IPS-15b (cell line): Measurements from ENCODE around the gene GRIA4.

Experiments
- H3K27me3 ChIP-seq: one replicate; pipeline ENCODE4 v1.6.1; 2013; ENCODE audit warnings: low read length; ENCODE audit not compliant: control insufficient read depth, insufficient read depth
- H3K36me3 ChIP-seq: one replicate; pipeline ENCODE4 v1.6.1; 2013; ENCODE audit warnings: low read length; ENCODE audit not compliant: control insufficient read depth, insufficient read depth
- H3K4me1 ChIP-seq: one replicate; pipeline ENCODE4 v1.6.1; 2013; ENCODE audit warnings: mild to moderate bottlenecking, low read length; ENCODE audit not compliant: control insufficient read depth, insufficient read depth
- H3K4me3 ChIP-seq: one replicate; pipeline ENCODE4 v1.5.1; 2013; ENCODE audit warnings: low read depth, low read length
- H3K9ac ChIP-seq: one replicate; pipeline ENCODE4 v1.6.1; 2013; ENCODE audit warnings: low read depth, mild to moderate bottlenecking, low read length
- H3K9me3 ChIP-seq: one replicate; pipeline ENCODE4 v1.6.1; 2013; ENCODE audit warnings: mild to moderate bottlenecking, low read length; ENCODE audit not compliant: control insufficient read depth, insufficient read depth

GRIA4 gene

GRCh38 chr11:105942921-105943320 is 333.0 kb downstream of the GRIA4 start:
- H3K36me3 ChIP-seq, result no peaks in the 10 kb centered on the region
- H3K9me3 ChIP-seq, result no peaks in the 10 kb centered on the region
- H3K27me3 ChIP-seq, result no peaks in the 10 kb centered on the region
- no peak overlapping the region for H3K9ac ChIP-seq
- no peak overlapping the region for H3K4me3 ChIP-seq
- peaks cover under 1% of the 10 kb centered on the region for H3K4me1 ChIP-seq

DNA sequence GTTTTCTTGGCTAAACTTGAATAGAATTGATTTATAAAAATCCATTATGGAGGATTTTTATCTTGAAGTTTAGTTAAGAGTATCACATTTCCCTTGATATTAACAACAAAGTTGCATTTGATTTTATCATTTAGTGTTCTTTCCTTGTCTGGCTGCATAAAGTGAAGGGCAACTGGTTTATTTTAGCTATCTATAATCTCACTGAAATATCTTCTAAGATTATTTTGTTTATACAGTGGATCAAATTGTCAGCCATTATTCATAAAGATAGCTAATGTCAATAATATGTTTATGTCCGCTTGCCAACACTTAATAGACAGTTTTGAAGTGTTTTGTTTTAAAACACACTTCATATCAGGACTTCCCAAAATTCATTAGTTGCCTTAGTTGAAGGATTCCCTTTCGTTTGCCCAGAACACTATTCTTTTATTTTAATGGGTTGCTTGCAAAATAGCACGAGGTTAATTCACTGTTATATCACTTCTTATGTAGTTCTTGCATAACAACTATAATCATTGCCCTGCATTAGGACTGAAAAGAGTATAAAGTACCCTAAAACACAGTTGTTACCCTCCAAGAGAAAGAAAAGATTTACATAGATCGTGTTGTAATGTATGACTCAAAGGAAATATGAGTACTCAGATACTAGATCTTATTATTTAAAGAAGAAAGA is 339.2 kb downstream of the GRIA4 start:
- Histone ChIP-seq H3K9me3 (no peaks in the 10 kb centered on the region), H3K36me3 (no peaks in the 10 kb centered on the region), H3K4me1 (no peaks in the 10 kb centered on the region), H3K4me3 (no peak overlapping the region), H3K27me3 (no peaks in the 10 kb centered on the region), H3K9ac (no peak overlapping the region)

- Histone ChIP-seq H3K36me3 (no peaks in the 10 kb centered on the region), H3K4me1 (no peaks in the 10 kb centered on the region), H3K4me3 (no peak overlapping the region)
These were observed 344.0 kb downstream of the GRIA4 start for GRCh38 chr11:105953886-105954285.

DNA sequence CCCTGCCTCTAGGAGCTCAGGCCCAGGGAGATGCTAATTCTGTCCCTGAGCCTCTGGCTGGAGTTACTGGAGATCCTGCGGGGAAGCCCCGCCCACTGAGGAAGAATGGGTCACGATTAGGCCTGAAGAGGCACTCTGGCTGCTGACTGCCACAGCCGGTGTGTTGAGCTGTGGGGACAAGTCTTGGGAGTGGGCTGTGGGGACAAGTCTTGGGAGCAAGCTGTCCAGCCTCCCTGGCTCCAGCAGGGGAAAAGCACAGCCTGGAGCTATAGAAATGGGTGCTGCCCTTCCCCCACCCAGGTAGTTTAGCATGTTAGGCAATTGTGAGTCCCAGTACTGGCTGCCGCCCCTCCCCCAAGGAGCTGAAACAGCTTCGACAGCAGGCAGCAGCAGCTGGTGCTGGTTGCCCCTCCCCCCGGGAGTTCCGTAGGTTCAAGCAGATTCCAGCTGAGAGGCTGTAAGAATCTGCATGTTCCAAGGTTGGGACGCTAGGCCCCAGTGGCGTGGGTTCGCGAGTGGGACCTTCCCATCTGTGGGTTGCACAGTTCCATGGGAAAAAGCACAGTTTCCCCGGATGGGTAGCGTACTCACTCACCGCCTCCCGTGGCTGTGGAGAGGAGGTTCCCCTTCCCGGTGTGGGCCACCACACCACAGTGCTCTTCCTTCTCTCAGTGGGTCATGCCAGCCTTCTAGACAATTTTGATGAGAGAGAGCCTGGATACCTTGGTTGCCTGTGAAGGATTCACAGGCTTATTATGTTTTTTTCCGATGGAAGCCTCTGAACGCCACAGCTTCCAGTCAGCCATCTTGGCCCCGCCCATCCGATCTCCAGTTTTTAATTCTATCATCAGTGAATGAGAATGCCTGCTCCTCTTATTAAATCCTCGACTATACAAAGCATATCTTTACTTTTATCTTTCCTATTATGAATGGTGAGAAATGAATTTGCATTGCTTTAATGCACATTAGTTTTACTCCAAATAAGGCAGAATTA is 350.7 kb downstream of the GRIA4 start:
- peak overlapping the region; percentile 36 for H3K4me3 ChIP-seq
- H3K36me3 ChIP-seq, result no peaks in the 10 kb centered on the region

More at GRCh38 chr11:105953886-105954285, 344.0 kb downstream of the GRIA4 start:
- Histone ChIP-seq H3K27me3 (no peaks in the 10 kb centered on the region), H3K9me3 (no peaks in the 10 kb centered on the region), H3K9ac (no peak overlapping the region)

GRCh38 chr11:105968021-105968697 is 358.3 kb downstream of the GRIA4 start:
- Histone ChIP-seq H3K4me1 (peaks cover 7% of the 10 kb centered on the region), H3K9ac (no peak overlapping the region), H3K36me3 (no peaks in the 10 kb centered on the region), H3K9me3 (no peaks in the 10 kb centered on the region), H3K4me3 (no peak overlapping the region), H3K27me3 (no peaks in the 10 kb centered on the region)

More for the DNA sequence above, 350.7 kb downstream of the GRIA4 start:
- H3K9ac ChIP-seq, result no peak overlapping the region
- peaks cover 10% of the 10 kb centered on the region for H3K4me1 ChIP-seq
- H3K27me3 ChIP-seq, result no peaks in the 10 kb centered on the region
- no peaks in the 10 kb centered on the region for H3K9me3 ChIP-seq

- H3K27me3 ChIP-seq, result no peaks in the 10 kb centered on the region
- no peak overlapping the region for H3K9ac ChIP-seq
- no peaks in the 10 kb centered on the region for H3K9me3 ChIP-seq
These were observed 359.9 kb downstream of the GRIA4 start for GRCh38 chr11:105969756-105970155.

GRCh38 chr11:105975128-105975527 is 365.3 kb downstream of the GRIA4 start:
- Histone ChIP-seq H3K36me3 (no peaks in the 10 kb centered on the region), H3K27me3 (no peaks in the 10 kb centered on the region), H3K4me3 (no peak overlapping the region), H3K4me1 (no peaks in the 10 kb centered on the region), H3K9me3 (no peaks in the 10 kb centered on the region), H3K9ac (no peak overlapping the region)

More at GRCh38 chr11:105969756-105970155, 359.9 kb downstream of the GRIA4 start:
- H3K36me3 ChIP-seq, result no peaks in the 10 kb centered on the region
- peaks cover 7% of the 10 kb centered on the region for H3K4me1 ChIP-seq
- no peak overlapping the region for H3K4me3 ChIP-seq

- Histone ChIP-seq H3K36me3 (no peaks in the 10 kb centered on the region), H3K4me1 (no peaks in the 10 kb centered on the region), H3K27me3 (no peaks in the 10 kb centered on the region), H3K9me3 (no peaks in the 10 kb centered on the region), H3K4me3 (no peak overlapping the region), H3K9ac (no peak overlapping the region)
These were observed 370.3 kb downstream of the GRIA4 start for GRCh38 chr11:105979997-105980703.

- no peaks in the 10 kb centered on the region for H3K9me3 ChIP-seq
These were observed 376.7 kb downstream of the GRIA4 start for GRCh38 chr11:105986554-105986953.

GRCh38 chr11:105988197-105988596 is 378.3 kb downstream of the GRIA4 start:
- no peak overlapping the region for H3K9ac ChIP-seq

More at GRCh38 chr11:105986554-105986953, 376.7 kb downstream of the GRIA4 start:
- H3K9ac ChIP-seq, result no peak overlapping the region
- H3K36me3 ChIP-seq, result no peaks in the 10 kb centered on the region
- H3K4me3 ChIP-seq, result no peak overlapping the region
- H3K4me1 ChIP-seq, result no peaks in the 10 kb centered on the region
- H3K27me3 ChIP-seq, result no peaks in the 10 kb centered on the region

DNA sequence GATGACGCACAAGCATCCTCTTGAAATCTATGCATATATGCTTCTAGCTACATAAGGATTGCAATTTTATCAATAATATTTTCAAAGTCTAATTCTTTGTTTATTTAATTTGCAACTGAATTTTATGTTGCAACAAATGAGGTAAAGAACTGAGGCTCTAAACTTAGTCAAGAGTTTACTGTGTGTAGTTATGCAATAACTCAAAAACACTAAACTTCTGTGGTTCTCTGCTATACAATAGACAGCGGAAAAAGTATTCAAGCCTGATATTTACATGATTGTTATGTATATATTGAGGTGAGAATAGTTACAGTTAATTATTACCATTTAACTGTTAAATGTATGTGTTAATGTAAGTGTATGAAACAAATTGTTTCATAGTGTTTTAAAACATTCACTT is 379.3 kb downstream of the GRIA4 start:
- Histone ChIP-seq H3K4me1 (peaks cover 4% of the 10 kb centered on the region), H3K36me3 (no peaks in the 10 kb centered on the region), H3K4me3 (no peak overlapping the region), H3K9ac (no peak overlapping the region), H3K9me3 (no peaks in the 10 kb centered on the region), H3K27me3 (no peaks in the 10 kb centered on the region)

More at GRCh38 chr11:105988197-105988596, 378.3 kb downstream of the GRIA4 start:
- no peak overlapping the region for H3K4me3 ChIP-seq
- H3K27me3 ChIP-seq, result no peaks in the 10 kb centered on the region
- H3K4me1 ChIP-seq, result peaks cover 4% of the 10 kb centered on the region
- no peaks in the 10 kb centered on the region for H3K36me3 ChIP-seq
- H3K9me3 ChIP-seq, result no peaks in the 10 kb centered on the region
